Colonic mucosa (tissue), 4 donors: ENCODE results near the gene TMTC2. TPM values are rescaled to one million over a fixed set of nuclear protein-coding genes. Genes with fewer than 3 reads are reported as not detected.

ENCODE experiments used
- DNase-seq: peaks from one replicate; pipeline ENCODE4 v3.0.0-alpha.2; 2020
- H3K27ac ChIP-seq: fragments of 200-600 bp; one replicate; pipeline ENCODE4 v1.8.0; 2021
- H3K27me3 ChIP-seq: fragments of 200-600 bp; one replicate; pipeline ENCODE4 v1.8.0; 2021
- H3K36me3 ChIP-seq: fragments of 200-600 bp; one replicate; pipeline ENCODE4 v1.8.0; 2021
- H3K4me1 ChIP-seq: fragments of 200-600 bp; one replicate; pipeline ENCODE4 v1.8.0; 2021; ENCODE audit warnings: mild to moderate bottlenecking
- H3K4me3 ChIP-seq: fragments of 200-600 bp; one replicate; pipeline ENCODE4 v1.8.0; 2021
- H3K9ac ChIP-seq, 2 donors: one replicate each; pipeline ENCODE4 v1.7.0; 2013; ENCODE audit warnings: control low read depth in 2 of 2, low read depth in 2 of 2, low read length in 2 of 2
- H3K9me3 ChIP-seq: fragments of 200-600 bp; one replicate; pipeline ENCODE4 v1.8.0; 2021
- intact Hi-C: fragments of 100-400 bp; cut with DNase I; formaldehyde crosslinking; loops from one replicate; pipeline ENCODE4 v1.14.1; 2022
- total RNA-seq, 2 donors: library from RNA; stranded (reverse); fragmentation: NEBNext Ultra II Directional in 1 of 2; extraction: Animal tissue kit (Norgen Biotek cat#: 25700) in 1 of 2; gene quantifications; one replicate each; pipeline ENCODE4 v1.2.1, GENCODE V29; 2021
- TF ChIP-seq, protein P1 (sequence below): fragments of 200-600 bp; IDR thresholded peaks from one replicate; pipeline ENCODE4 v1.8.0; 2022; ENCODE audit warnings: antibody characterized with exemption, mild to moderate bottlenecking
- donor health status: healthy.
- donor health status: DM: no; HTN: no; CAD: no.
- donor health status: DM: no; HTN: no; CAD: no.

The TMTC2 gene
- total RNA-seq, 2 donors from 2014 or later, result 12.2 to 20.6 TPM

DNA sequence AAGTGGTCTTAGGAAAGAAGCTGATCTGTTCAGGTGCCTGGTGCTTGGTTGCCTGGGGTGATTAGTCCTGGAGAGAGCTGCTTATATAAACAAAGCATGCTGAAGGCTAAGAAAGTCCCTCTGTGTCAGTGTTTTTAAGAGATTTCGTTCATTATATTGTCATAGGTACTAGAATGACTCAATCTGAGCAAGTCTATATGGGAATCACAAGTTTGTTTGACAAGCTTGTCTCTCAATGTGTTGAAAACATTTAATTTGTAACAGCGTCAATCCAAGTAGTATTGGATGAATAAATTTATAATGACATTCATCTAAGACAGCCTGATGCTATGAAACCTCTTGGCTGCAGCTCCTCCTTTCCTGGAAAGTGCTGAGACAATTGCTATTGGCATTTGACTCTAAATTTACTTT is 256.3 kb downstream of the TMTC2 start:
- intact Hi-C loops, result no loop called here
- H3K4me1 ChIP-seq, result no peaks in the 10 kb centered on the region
- no peak overlapping the region for H3K4me3 ChIP-seq
- H3K27ac ChIP-seq, result no peak overlapping the region
- no peaks in the 10 kb centered on the region for H3K36me3 ChIP-seq
- no peak overlapping the region for H3K9ac ChIP-seq
- TF ChIP-seq, protein P1, sequence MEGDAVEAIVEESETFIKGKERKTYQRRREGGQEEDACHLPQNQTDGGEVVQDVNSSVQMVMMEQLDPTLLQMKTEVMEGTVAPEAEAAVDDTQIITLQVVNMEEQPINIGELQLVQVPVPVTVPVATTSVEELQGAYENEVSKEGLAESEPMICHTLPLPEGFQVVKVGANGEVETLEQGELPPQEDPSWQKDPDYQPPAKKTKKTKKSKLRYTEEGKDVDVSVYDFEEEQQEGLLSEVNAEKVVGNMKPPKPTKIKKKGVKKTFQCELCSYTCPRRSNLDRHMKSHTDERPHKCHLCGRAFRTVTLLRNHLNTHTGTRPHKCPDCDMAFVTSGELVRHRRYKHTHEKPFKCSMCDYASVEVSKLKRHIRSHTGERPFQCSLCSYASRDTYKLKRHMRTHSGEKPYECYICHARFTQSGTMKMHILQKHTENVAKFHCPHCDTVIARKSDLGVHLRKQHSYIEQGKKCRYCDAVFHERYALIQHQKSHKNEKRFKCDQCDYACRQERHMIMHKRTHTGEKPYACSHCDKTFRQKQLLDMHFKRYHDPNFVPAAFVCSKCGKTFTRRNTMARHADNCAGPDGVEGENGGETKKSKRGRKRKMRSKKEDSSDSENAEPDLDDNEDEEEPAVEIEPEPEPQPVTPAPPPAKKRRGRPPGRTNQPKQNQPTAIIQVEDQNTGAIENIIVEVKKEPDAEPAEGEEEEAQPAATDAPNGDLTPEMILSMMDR, result no peak
- no peaks in the 10 kb centered on the region for H3K9me3 ChIP-seq
- H3K27me3 ChIP-seq, result no peaks in the 10 kb centered on the region
- no peak for DNase-seq

DNA sequence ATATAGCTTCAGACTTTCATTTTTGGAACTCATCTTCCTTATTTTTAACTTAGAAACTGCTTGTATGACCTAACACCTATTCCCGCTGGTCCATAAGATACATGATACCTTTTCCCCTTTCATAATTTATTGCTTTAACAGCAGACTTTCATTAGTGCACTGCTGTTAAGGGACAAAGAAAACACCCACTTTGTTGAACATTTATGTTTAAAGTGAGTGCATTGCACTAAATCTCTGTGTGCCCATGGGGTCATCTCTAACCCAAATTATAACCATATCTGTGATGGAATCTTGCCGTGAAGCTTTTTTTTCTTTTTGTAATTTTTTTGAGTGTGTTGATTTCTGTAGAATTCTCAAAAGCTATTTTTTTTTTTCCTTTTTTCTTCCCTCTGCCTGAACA is 261.8 kb downstream of the TMTC2 start:
- no peaks in the 10 kb centered on the region for H3K9me3 ChIP-seq
- intact Hi-C loops, result no loop called here
- H3K27me3 ChIP-seq, result no peaks in the 10 kb centered on the region
- H3K9ac ChIP-seq, result no peak overlapping the region
- no peak for DNase-seq
- TF ChIP-seq, protein P1, result no peak
- H3K27ac ChIP-seq, result no peak overlapping the region
- no peak overlapping the region for H3K4me3 ChIP-seq
- H3K4me1 ChIP-seq, result no peaks in the 10 kb centered on the region
- no peaks in the 10 kb centered on the region for H3K36me3 ChIP-seq

- H3K27ac ChIP-seq, result no peak overlapping the region
- TF ChIP-seq, protein P1, result no peak
- no peaks in the 10 kb centered on the region for H3K27me3 ChIP-seq
- intact Hi-C loops, result no loop called here
- DNase-seq, result no peak
- no peaks in the 10 kb centered on the region for H3K9me3 ChIP-seq
- H3K9ac ChIP-seq, result no peak overlapping the region
- no peaks in the 10 kb centered on the region for H3K4me1 ChIP-seq
- H3K4me3 ChIP-seq, result no peak overlapping the region
- no peaks in the 10 kb centered on the region for H3K36me3 ChIP-seq
These were observed 263.6 kb downstream of the TMTC2 start for GRCh38 chr12:82950356-82950755.

DNA sequence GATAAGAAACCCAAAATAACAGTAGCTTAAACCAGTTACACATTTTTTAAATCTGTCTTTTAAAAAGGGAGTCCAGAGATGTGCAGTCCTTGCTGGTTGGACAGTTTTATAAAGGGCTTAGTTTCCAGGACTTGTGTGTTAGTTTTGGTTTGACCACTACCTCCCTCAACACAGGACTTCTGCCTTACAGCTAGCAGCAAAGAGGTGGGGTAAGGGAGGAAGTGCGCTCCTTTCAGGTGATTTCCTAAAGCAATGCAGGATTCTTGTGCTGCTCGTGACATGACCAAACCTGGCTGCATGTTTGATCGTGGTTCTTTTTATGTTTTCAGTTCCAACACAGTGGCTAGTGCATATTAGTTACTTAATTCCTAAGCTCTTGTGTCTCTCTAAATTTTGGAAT is 266.2 kb downstream of the TMTC2 start:
- DNase-seq, result no peak
- no peak overlapping the region for H3K9ac ChIP-seq

GRCh38 chr12:82953397-82953796 is 266.7 kb downstream of the TMTC2 start:
- no peak for DNase-seq
- no peaks in the 10 kb centered on the region for H3K9me3 ChIP-seq
- no peaks in the 10 kb centered on the region for H3K4me1 ChIP-seq
- no peak overlapping the region for H3K27ac ChIP-seq
- no peaks in the 10 kb centered on the region for H3K36me3 ChIP-seq
- TF ChIP-seq, protein P1, result no peak
- H3K4me3 ChIP-seq, result no peak overlapping the region
- no peaks in the 10 kb centered on the region for H3K27me3 ChIP-seq
- intact Hi-C loops, result no loop called here
- H3K9ac ChIP-seq, result no peak overlapping the region

More for the DNA sequence above, 266.2 kb downstream of the TMTC2 start:
- no peak overlapping the region for H3K4me3 ChIP-seq
- intact Hi-C loops, result no loop called here
- no peaks in the 10 kb centered on the region for H3K4me1 ChIP-seq
- no peaks in the 10 kb centered on the region for H3K9me3 ChIP-seq
- no peaks in the 10 kb centered on the region for H3K27me3 ChIP-seq
- TF ChIP-seq, protein P1, result no peak
- H3K36me3 ChIP-seq, result no peaks in the 10 kb centered on the region
- H3K27ac ChIP-seq, result no peak overlapping the region

- intact Hi-C loops, result no loop called here
- DNase-seq, result no peak
These were observed 267.4 kb downstream of the TMTC2 start for GRCh38 chr12:82954064-82954463.

More at GRCh38 chr12:82954064-82954463, 267.4 kb downstream of the TMTC2 start:
- no peaks in the 10 kb centered on the region for H3K4me1 ChIP-seq
- TF ChIP-seq, protein P1, result no peak
- no peak overlapping the region for H3K9ac ChIP-seq
- no peaks in the 10 kb centered on the region for H3K27me3 ChIP-seq
- no peak overlapping the region for H3K27ac ChIP-seq
- H3K9me3 ChIP-seq, result no peaks in the 10 kb centered on the region
- no peaks in the 10 kb centered on the region for H3K36me3 ChIP-seq
- no peak overlapping the region for H3K4me3 ChIP-seq
